SK-N-MC (cell line): Measurements from ENCODE around the gene WDR62.

Source experiments
- EZH2 ChIP-seq: fragments of 200-600 bp; sonication (generic); IDR thresholded peaks from one replicate; pipeline ENCODE4 v1.6.1; 2017; ENCODE audit warnings: antibody characterized with exemption
- FOXP2 ChIP-seq: optimal IDR thresholded peaks from 2 replicates; pipeline ENCODE3; 2011; ENCODE audit warnings: mild to moderate bottlenecking, moderate library complexity; ENCODE audit not compliant: insufficient read depth; ENCODE audit errors: extremely low read length, control extremely low read depth
- POLR2AphosphoS5 ChIP-seq: IDR thresholded peaks from 2 replicates; pipeline ENCODE4 v1.6.1; 2012; ENCODE audit warnings: mild to moderate bottlenecking, low read depth, low read length, borderline replicate concordance

- TF ChIP-seq POLR2AphosphoS5 (no peak), EZH2 (no peak), FOXP2 (no peak)
Measured at GRCh38 chr19:36151144-36152018, 96.7 kb downstream of the WDR62 start.
